ENCODE data around the gene HNRNPC.
"Not testable (repeated sequence)": the region's sequence is repeated elsewhere in the genome, so short reads cannot be mapped to it uniquely, and the experiment has no call there.

HNRNPC gene

DNA sequence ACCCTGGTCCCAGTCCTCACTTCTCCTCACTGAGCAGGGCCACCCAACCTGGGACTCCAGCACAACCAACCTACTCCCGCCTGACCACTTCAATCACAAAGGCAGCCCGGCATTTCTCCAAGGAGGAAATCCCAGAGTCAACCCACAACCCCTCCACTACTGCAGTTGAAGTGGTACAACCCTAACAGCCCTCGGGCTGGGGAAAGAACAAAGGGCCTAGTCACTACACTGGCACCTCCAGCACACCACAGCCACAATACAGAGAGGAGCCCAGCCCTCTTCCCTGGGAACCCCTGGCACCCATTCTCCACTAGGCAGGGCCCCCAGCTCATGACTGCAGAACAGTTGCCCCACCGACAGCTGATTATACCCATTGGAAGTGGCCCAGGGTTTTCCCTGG lies 99.7 kb downstream of the HNRNPC start:
- in situ Hi-C loops (cut with MboI; ENCODE audit: low sequenced_read_pairs, unreplicated experiment), result no loop called here
- TF ChIP-seq, protein P1, sequence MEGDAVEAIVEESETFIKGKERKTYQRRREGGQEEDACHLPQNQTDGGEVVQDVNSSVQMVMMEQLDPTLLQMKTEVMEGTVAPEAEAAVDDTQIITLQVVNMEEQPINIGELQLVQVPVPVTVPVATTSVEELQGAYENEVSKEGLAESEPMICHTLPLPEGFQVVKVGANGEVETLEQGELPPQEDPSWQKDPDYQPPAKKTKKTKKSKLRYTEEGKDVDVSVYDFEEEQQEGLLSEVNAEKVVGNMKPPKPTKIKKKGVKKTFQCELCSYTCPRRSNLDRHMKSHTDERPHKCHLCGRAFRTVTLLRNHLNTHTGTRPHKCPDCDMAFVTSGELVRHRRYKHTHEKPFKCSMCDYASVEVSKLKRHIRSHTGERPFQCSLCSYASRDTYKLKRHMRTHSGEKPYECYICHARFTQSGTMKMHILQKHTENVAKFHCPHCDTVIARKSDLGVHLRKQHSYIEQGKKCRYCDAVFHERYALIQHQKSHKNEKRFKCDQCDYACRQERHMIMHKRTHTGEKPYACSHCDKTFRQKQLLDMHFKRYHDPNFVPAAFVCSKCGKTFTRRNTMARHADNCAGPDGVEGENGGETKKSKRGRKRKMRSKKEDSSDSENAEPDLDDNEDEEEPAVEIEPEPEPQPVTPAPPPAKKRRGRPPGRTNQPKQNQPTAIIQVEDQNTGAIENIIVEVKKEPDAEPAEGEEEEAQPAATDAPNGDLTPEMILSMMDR (IDR thresholded peaks at IDR 0.05; ENCODE audit: borderline replicate concordance, control extremely low read depth, extremely low read depth, insufficient read depth, missing control alignments), result no peak
- no peak for DNase-seq (ENCODE audit: low spot score)

DNA sequence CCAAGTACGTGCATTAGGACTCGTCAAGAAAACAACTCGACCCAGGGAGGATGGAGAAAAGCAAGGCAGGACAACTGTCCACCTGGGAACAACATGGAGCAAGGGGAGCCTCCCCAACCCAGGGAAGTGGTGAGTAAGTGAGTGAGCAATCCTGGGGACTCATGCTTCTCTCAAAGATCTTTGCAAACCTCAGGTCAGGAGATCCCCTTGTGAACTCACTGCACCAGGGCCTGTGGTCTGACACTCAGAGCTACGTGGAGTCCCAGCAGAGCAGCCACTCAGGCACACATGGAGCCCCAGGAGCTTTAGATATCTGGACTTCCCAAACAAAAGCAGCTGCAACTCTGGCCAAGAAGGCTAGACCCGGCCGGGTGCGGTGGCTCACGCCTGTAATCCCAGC lies 101.2 kb downstream of the HNRNPC start:
- in situ Hi-C loops (cut with MboI; ENCODE audit: low sequenced_read_pairs, unreplicated experiment), result no loop called here
- TF ChIP-seq, protein P1 (IDR thresholded peaks at IDR 0.05; ENCODE audit: borderline replicate concordance, control extremely low read depth, extremely low read depth, insufficient read depth, missing control alignments), result no peak
- DNase-seq (ENCODE audit: low spot score), result no peak

DNA sequence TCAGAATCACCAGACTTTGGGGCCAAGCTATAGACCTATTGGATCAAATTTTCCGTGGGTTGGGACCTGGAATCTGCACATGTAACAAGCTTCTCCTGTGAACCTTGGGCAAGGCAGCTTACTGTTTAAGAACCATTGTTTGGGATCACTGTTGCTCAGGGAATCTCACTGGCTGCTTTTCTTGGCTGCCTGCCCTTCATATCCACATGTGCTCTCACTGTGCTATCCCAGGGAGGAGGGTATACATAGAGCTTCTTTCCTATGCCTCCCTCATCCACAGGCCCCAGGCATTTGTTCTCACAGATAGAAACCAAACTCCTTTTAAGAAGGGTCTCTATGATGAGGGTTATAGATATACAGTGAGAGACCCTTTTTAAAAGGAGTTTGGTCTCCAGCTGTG lies 103.6 kb downstream of the HNRNPC start:
- in situ Hi-C loops (cut with MboI; ENCODE audit: low sequenced_read_pairs, unreplicated experiment); DNase-seq (ENCODE audit: low spot score): not testable (repeated sequence)

DNA sequence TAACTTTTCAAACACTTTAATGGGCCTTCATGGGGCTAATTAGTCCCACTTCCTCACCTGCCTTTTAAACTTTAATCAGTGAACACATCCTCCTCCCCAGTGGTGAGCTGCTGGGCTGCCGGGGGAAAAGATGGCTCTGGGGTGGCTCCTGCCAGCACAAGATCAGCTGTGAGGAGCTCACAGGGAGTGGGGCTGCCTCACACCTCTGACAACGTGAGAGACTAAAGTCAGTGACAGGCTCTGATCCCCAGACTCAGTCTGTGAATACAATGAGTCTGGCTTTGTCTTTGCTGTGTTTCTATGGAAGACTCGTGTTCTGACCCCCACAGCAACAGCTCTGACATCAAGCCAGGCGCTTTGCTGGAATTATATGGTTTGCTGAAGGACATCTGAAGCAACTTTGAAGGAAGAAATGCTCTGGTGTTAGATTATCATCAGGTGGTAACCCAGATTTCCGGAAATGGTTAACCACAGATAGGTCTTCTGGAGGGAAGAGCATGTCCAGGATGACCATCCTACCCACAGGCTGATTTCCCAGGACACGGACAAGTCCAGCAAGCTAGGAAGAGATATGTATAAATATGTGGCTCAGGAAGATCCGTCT lies 104.1 kb downstream of the HNRNPC start:
- DNase-seq (ENCODE audit: low spot score); in situ Hi-C loops (cut with MboI; ENCODE audit: low sequenced_read_pairs, unreplicated experiment): not testable (repeated sequence)

DNA sequence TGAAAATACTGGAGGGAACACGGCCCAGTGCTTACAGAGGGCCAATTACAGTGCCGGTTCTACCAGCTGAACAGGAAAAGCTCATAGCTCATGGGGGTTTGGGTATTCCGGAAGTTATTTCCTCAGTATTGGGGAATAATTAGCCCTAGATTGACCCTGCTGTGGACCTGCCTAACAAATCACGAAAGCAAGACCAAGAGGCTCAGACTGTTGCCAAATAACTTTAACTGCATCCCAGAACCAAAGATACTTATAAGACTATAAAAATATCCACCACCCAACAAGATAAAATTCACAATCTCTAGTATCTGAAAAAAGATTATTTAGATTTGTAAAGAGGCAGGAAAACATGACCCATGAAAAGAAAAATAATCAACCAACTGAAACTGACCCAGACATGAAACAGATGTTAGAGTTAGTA lies 105.4 kb downstream of the HNRNPC start:
- TF ChIP-seq, protein P1 (IDR thresholded peaks at IDR 0.05; ENCODE audit: borderline replicate concordance, control extremely low read depth, extremely low read depth, insufficient read depth, missing control alignments), result no peak
- in situ Hi-C loops (cut with MboI; ENCODE audit: low sequenced_read_pairs, unreplicated experiment), result no loop called here
- no peak for DNase-seq (ENCODE audit: low spot score)

DNA sequence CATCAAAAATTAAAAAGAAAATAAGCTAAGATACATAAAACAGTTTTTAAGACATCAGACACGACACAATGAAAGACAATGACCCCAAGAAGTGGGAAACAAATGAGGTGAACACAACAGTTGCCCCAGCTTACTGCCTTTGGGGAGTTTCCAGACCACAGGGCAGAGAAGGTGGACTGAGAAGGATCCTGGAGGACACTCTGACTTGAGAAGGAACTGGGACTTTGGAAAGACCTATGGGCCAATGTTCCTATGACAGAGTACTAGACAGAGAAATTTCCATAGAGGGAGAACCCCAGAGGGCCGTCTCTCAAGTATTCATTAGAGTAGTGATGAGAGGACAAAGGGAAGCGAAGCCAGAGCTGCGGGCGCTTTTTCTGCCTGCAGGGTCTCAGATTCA lies 107.2 kb downstream of the HNRNPC start:
- in situ Hi-C loops (cut with MboI; ENCODE audit: low sequenced_read_pairs, unreplicated experiment), result no loop called here
- DNase-seq (ENCODE audit: low spot score), result no peak
- TF ChIP-seq, protein P1 (IDR thresholded peaks at IDR 0.05; ENCODE audit: borderline replicate concordance, control extremely low read depth, extremely low read depth, insufficient read depth, missing control alignments), result no peak

DNA sequence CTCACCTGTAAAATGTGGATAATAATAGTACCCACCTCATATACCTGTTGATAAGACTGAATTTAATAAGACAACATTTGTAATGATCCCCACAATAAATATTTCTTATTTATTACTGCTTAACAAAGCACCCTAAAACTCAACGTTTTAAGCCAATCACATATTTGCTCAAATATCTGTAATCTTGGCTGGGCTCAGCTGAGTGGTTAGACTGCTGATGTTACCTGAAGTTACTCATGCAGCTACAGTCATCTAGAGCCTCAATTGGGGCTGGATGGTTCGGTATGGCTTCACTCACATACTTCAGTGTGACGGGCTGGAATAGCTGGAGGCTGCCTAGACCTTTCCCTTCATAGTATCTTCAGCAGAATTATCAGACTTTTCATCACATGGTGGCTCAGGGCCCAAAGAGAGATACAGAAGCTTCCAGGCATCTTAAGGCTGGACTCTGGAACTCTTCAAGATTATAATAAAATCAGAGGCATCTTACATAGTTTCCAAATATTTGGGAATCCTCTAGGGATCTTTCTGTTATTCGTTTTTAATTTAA lies 109.1 kb downstream of the HNRNPC start:
- DNase-seq (ENCODE audit: low spot score), result no peak
- in situ Hi-C loops (cut with MboI; ENCODE audit: low sequenced_read_pairs, unreplicated experiment), result no loop called here
- TF ChIP-seq, protein P1 (IDR thresholded peaks at IDR 0.05; ENCODE audit: borderline replicate concordance, control extremely low read depth, extremely low read depth, insufficient read depth, missing control alignments), result no peak

Data from GM13976 (cell line).